Ovary (tissue), 9 donors: ENCODE measurements around the gene HTR3C. TPM values are rescaled to one million over a fixed set of nuclear protein-coding genes. Genes with fewer than 3 reads are reported as not detected.

ENCODE experiments used
- DNase-seq, 5 donors: peaks; one replicate each; pipeline ENCODE4 v3.0.0-alpha.2; 2019 to 2020
- H3K27ac ChIP-seq, 2 donors: fragments of 200-600 bp; one replicate each; pipeline versions ENCODE4 v1.5.1 to v1.8.0; 2019 to 2022
- H3K27me3 ChIP-seq: fragments of 200-600 bp; one replicate; pipeline ENCODE4 v1.8.0; 2022
- H3K36me3 ChIP-seq: fragments of 200-600 bp; sonication (generic); one replicate; pipeline ENCODE4 v1.5.1; 2019
- H3K4me1 ChIP-seq: one replicate; pipeline ENCODE4 v1.8.1; 2013; ENCODE audit warnings: mild to moderate bottlenecking, moderate library complexity; ENCODE audit not compliant: insufficient read depth
- H3K4me3 ChIP-seq: fragments of 200-600 bp; sonication (generic); one replicate; pipeline ENCODE4 v1.5.1; 2017
- H3K9me3 ChIP-seq, 2 donors: fragments of 200-600 bp in 1 of 2; sonication (generic) in 1 of 2; one replicate each; pipeline versions ENCODE4 v1.5.1 to v1.8.1; 2013 to 2019; ENCODE audit warnings: mild to moderate bottlenecking in 1 of 2, moderate library complexity in 1 of 2
- CTCF ChIP-seq, 3 donors: fragments of 450-650 bp in 2 of 3; fragments of 200-600 bp in 1 of 3; IDR thresholded peaks; one replicate each; pipeline versions ENCODE4 v1.5.1 to v1.8.0; 2016 to 2022; ENCODE audit warnings: antibody characterized with exemption in 3 of 3, mild to moderate bottlenecking in 1 of 3
- EP300 ChIP-seq: sonication (generic); formaldehyde crosslinking; IDR thresholded peaks from one replicate; pipeline ENCODE4 v1.6.1; 2017; ENCODE audit warnings: antibody characterized with exemption
- POLR2A ChIP-seq: fragments of 450-650 bp; IDR thresholded peaks from one replicate; pipeline ENCODE4 v1.6.1; 2017; ENCODE audit warnings: antibody characterized with exemption, mild to moderate bottlenecking, moderate library complexity
- WGBS, 3 donors: extraction: QIAGEN DNeasy Blood & Tissue Kit in 1 of 3; methylation state at CpG; one replicate each; pipeline versions ENCODE4 v1.1.5 to v1.1.7; 2013 to 2017; 5-methylcytosine and 5-hydroxymethylcytosine counted together
- intact Hi-C, 4 donors: fragments of 100-400 bp; cut with DNase I; formaldehyde crosslinking; loops; one replicate each; pipeline versions ENCODE4 v1.11.0 to v1.15.1; 2022 to 2023
- polyA plus RNA-seq, 2 donors: library from polyadenylated mRNA; stranded (reverse); fragments of 200-250 nt in 1 of 2; fragments of 350-450 nt in 1 of 2; fragmentation: Illumina TruSeq in 1 of 2; extraction: RNeasy Lipid Tissue Mini Kit (QIAGEN cat#74804) in 1 of 2; gene quantifications; one replicate each; pipeline ENCODE4 v1.2.3, GENCODE V29; 2013 to 2014
- total RNA-seq, 7 donors: library from RNA; depleted of rRNA in 2 of 7; stranded (reverse); fragments of >200 nt in 2 of 7; fragmentation: NEBNext Ultra II Directional in 3 of 7; extraction: Animal tissue kit (Norgen Biotek cat#: 25700) in 3 of 7; gene quantifications; one replicate each; pipeline versions ENCODE4 v1.1.0 to v1.2.4, GENCODE V29; 2016 to 2023
- donor health status: DM: no; HTN: no; CAD: no; lungs with moderate emphysema.
- donor health status: DM: no; HTN: no; CAD: no.
- donor health status: Bipolar disorder and iron deficiency.
- donor health status: DM: yes; HTN: yes; CAD: no.
- donor health status: DM: no; HTN: no; CAD: no.
- donor health status: DM: yes; HTN: yes; CAD: no.

HTR3C gene
- total and polyA plus RNA-seq, 9 donors, result not detected

- DNase-seq, result no peak
- no peaks in the 10 kb centered on the region for H3K4me1 ChIP-seq
- intact Hi-C loops, result loop anchor here in 2 of 4 donors (5.0 kb wide), 2 partner anchors 119 to 226 kb away; no protein-coding TSS in a partner anchor
- H3K27ac ChIP-seq, result no peak overlapping the region
- H3K36me3 ChIP-seq, result no peaks in the 10 kb centered on the region
- WGBS, 3 donors, result 63 to 73% (median 73%) methylated on average over 5 of the region's 5 CpGs
- no peaks in the 10 kb centered on the region for H3K27me3 ChIP-seq
- H3K9me3 ChIP-seq, result no peaks in the 10 kb centered on the region
- H3K4me3 ChIP-seq, result no peak overlapping the region
- TF ChIP-seq EP300 (no peak), POLR2A (no peak), CTCF (IDR thresholded peaks at IDR 0.05) (no peak)
Measured at GRCh38 chr3:184016169-184016570, 36.7 kb upstream of the HTR3C start.

- peak; percentile 86 to 91 (median 88) for TF ChIP-seq CTCF (IDR thresholded peaks at IDR 0.05)
- TF ChIP-seq EP300, result no peak
- TF ChIP-seq POLR2A, result no peak
- Histone ChIP-seq H3K27ac (no peak overlapping the region), H3K27me3 (no peaks in the 10 kb centered on the region), H3K36me3 (no peaks in the 10 kb centered on the region), H3K9me3 (no peaks in the 10 kb centered on the region), H3K4me1 (no peaks in the 10 kb centered on the region), H3K4me3 (peak overlapping the region; percentile 100)
- intact Hi-C loops, result loop anchor here in 2 of 4 donors (5.0 kb wide), 2 partner anchors 120 to 225 kb away; no protein-coding TSS in a partner anchor
- 4 to 7% (median 6%) methylated on average over 49 to 57 of the region's 57 CpGs for WGBS, 3 donors
- peak; percentile 54 to 79 (median 60) for DNase-seq
Measured at GRCh38 chr3:184016811-184017671, 35.8 kb upstream of the HTR3C start.

- no peaks in the 10 kb centered on the region for H3K9me3 ChIP-seq
- no peaks in the 10 kb centered on the region for H3K4me1 ChIP-seq
- H3K27me3 ChIP-seq, result no peaks in the 10 kb centered on the region
- TF ChIP-seq POLR2A (no peak), CTCF (IDR thresholded peaks at IDR 0.05) (peak in 2 of 3 donors; percentile 30 to 59)
- DNase-seq, result peak; percentile 89 to 94 (median 91)
- peak within 1 kb of the TSS; percentile 100 for H3K4me3 ChIP-seq
- intact Hi-C loops, result loop anchor here in 2 of 4 donors (5.0 kb wide), 2 partner anchors 121 to 224 kb away; no protein-coding TSS in a partner anchor
- no peaks in the 10 kb centered on the region for H3K36me3 ChIP-seq
- H3K27ac ChIP-seq, result peak within 1 kb of the TSS; percentile 11 to 73
- 0% methylated on average over 45 to 55 of the region's 55 CpGs for WGBS, 3 donors
Measured at GRCh38 chr3:184017672-184018423, 35.0 kb upstream of the HTR3C start, which contains the start of gene ABCC5. Gene ABCC5, minus strand, starts transcription at chr3:184017884. Its CDS starts 3,492 bp downstream, at chr3:184014392.

GRCh38 chr3:184018424-184018973, 34.3 kb upstream of the HTR3C start:
- H3K4me1 ChIP-seq, result no peaks in the 10 kb centered on the region
- TF ChIP-seq POLR2A, result no peak
- TF ChIP-seq EP300, result no peak
- no peak for TF ChIP-seq CTCF (IDR thresholded peaks at IDR 0.05)
- peak in 3 of 5 donors; percentile 26 to 45 (median 29) for DNase-seq
- no peaks in the 10 kb centered on the region for H3K9me3 ChIP-seq
- H3K4me3 ChIP-seq, result peak overlapping the region; percentile 100
- no peaks in the 10 kb centered on the region for H3K27me3 ChIP-seq
- intact Hi-C loops, result loop anchor here in 2 of 4 donors (5.0 kb wide), 2 partner anchors 121 to 224 kb away; no protein-coding TSS in a partner anchor
- WGBS, 3 donors, result 89% methylated on average over 21 of the region's 21 CpGs
- H3K27ac ChIP-seq, result peak overlapping the region; percentile 11 to 73
- H3K36me3 ChIP-seq, result no peaks in the 10 kb centered on the region
